ENCODE data around the gene ZNF230.

The ZNF230 gene

GRCh38 chr19:43976732-43977131, 26.0 kb upstream of the ZNF230 start:
- peaks cover 0 to 37% (median 17%) of the 10 kb centered on the region in 3 donors for H3K36me3 ChIP-seq
- no peak for TF ChIP-seq CTCF (IDR thresholded peaks at IDR 0.05)
- no peak for DNase-seq
- H3K27ac ChIP-seq, result no peak overlapping the region
- no peak overlapping the region for H3K4me3 ChIP-seq
- H3K4me1 ChIP-seq, result no peaks in the 10 kb centered on the region
- intact Hi-C loops (cut with DNase I; ENCODE audit: low total_unique reads), result no loop called here
- H3K9me3 ChIP-seq, result peaks cover 23 to 99% (median 86%) of the 10 kb centered on the region in 3 donors
- H3K27me3 ChIP-seq, result no peaks in the 10 kb centered on the region

- Histone ChIP-seq H3K27ac (peak overlapping the region; percentile 82 to 85), H3K4me3 (peak overlapping the region; percentile 74 to 87), H3K27me3 (no peaks in the 10 kb centered on the region), H3K9me3 (peaks cover 7 to 48% (median 21%) of the 10 kb centered on the region in 3 donors), H3K4me1 (peaks cover 3 to 10% (median 5%) of the 10 kb centered on the region in 4 donors), H3K36me3 (peaks cover 5 to 21% (median 19%) of the 10 kb centered on the region in 3 donors)
- intact Hi-C loops (cut with DNase I; ENCODE audit: low total_unique reads), result no loop called here
- no peak for TF ChIP-seq CTCF (IDR thresholded peaks at IDR 0.05)
- DNase-seq, result no peak
Observed at GRCh38 chr19:43983544-43983911, 19.2 kb upstream of the ZNF230 start.

- Histone ChIP-seq H3K4me1 (peaks cover 3 to 10% (median 5%) of the 10 kb centered on the region in 4 donors), H3K27ac (peak within 1 kb of the TSS; percentile 82 to 85), H3K9me3 (peaks cover 7 to 44% (median 19%) of the 10 kb centered on the region in 3 donors), H3K36me3 (peaks cover 11 to 26% (median 25%) of the 10 kb centered on the region in 3 donors), H3K4me3 (peak within 1 kb of the TSS; percentile 74 to 87), H3K27me3 (no peaks in the 10 kb centered on the region)
- no peak for TF ChIP-seq CTCF (IDR thresholded peaks at IDR 0.05)
- peak; percentile 92 to 95 for DNase-seq
- intact Hi-C loops (cut with DNase I; ENCODE audit: low total_unique reads), result no loop called here
Observed at GRCh38 chr19:43983912-43984686, 18.7 kb upstream of the ZNF230 start, which contains the start of gene ZNF155. Gene ZNF155 (plus strand): TSS chr19:43984188. CDS start chr19:43988544, 4,356 bp downstream.

GRCh38 chr19:43984687-43985000, 18.1 kb upstream of the ZNF230 start:
- Histone ChIP-seq H3K27ac (peak overlapping the region; percentile 82 to 85), H3K27me3 (no peaks in the 10 kb centered on the region), H3K4me1 (peaks cover 3 to 10% (median 5%) of the 10 kb centered on the region in 4 donors), H3K9me3 (peaks cover 7 to 39% (median 15%) of the 10 kb centered on the region in 3 donors), H3K36me3 (peaks cover 16 to 32% (median 30%) of the 10 kb centered on the region in 3 donors), H3K4me3 (peak overlapping the region; percentile 74 to 87)
- peak in 1 of 2 donors; percentile 29 for DNase-seq
- no peak for TF ChIP-seq CTCF (IDR thresholded peaks at IDR 0.05)
- intact Hi-C loops (cut with DNase I; ENCODE audit: low total_unique reads), result no loop called here

GRCh38 chr19:43997631-43998290, 5.0 kb upstream of the ZNF230 start:
- Histone ChIP-seq H3K36me3 (peaks cover 50 to 52% (median 52%) of the 10 kb centered on the region in 3 donors), H3K4me3 (no peak overlapping the region), H3K27me3 (no peaks in the 10 kb centered on the region), H3K9me3 (peaks cover 0 to 62% (median 30%) of the 10 kb centered on the region in 3 donors), H3K27ac (no peak overlapping the region), H3K4me1 (peaks cover 0 to 6% (median 3%) of the 10 kb centered on the region in 4 donors)
- intact Hi-C loops (cut with DNase I; ENCODE audit: low total_unique reads), result no loop called here
- DNase-seq, result no peak
- no peak for TF ChIP-seq CTCF (IDR thresholded peaks at IDR 0.05)

Measured in tibial artery (tissue), 4 donors.